ENCODE measurements around the gene STOM.
"Not testable (repeated sequence)": the region's sequence is repeated elsewhere in the genome, so short reads cannot be mapped to it uniquely, and the experiment has no call there.

STOM gene
- total RNA-seq, result 93.7 to 154 (median 135) reads per million in 4 donors

GRCh38 chr9:121369595-121370265, at the start of gene STOM:
Gene STOM (minus strand): TSS chr9:121370250. CDS start chr9:121370187, 63 bp downstream.
- DNase-seq, result peak in 4 of 5 donors; percentile 49 to 63 (median 55)

DNA sequence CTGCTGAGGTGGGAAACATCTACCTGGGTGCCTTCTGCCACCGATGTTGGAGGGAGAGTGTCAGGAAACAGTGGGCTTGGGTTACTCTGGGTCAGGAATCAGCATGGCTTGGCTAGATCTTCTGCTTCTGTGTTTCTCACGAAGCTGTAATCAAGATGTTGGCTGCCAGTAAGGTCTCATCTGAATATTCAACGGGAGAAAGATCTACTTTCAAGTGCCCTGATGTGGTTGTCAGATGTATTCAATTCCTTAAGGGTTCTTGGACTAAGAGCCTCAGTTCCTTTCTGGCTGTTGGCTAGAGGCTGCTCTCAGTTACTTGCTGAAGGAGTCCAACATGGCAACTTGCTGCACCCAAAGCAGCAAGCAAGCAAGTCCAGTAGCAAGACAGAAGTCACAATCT, 41.9 kb upstream of the STOM start:
- DNase-seq, result no peak

GRCh38 chr9:121405899-121406298, 35.8 kb upstream of the STOM start:
- no peak for DNase-seq

GRCh38 chr9:121404906-121405305, 34.9 kb upstream of the STOM start:
- no peak for DNase-seq

GRCh38 chr9:121399883-121400607, 30.0 kb upstream of the STOM start:
- peak in 1 of 5 donors; percentile 68 for DNase-seq

DNA sequence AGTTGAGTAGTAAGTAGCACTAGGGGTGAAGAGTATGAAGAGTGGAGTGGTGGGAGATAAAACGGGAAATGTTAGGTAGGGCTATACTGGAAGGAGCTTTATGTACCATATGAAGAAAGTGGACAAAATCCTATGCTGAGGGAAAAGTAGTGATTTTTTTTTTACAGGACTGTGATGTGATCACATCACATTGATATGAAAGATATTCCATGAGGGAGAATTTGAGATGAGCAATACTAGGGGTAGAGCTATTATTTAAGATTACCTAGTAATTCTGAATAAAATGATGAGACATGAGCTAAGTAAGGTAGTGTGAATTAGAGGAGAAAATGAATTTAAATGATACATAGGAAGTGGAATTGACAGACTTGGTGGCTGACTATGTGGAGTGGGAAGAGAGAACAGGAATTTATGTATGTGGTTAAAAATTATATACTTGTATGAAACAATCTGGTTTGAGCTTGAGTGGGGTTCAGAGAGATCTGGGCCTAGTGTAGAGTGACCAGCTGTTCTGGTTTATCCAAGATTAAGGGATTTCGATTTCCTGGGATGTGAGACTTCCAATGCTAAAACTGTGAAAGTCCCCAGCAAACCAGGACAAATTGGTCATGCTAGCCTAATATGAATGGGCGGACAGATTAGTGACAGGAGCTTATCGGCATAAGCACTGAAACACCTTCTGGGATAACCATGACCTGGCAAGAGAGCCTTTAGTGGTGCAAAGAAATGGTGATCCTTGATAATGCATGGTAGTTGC, 29.3 kb upstream of the STOM start:
- no peak for DNase-seq

DNA sequence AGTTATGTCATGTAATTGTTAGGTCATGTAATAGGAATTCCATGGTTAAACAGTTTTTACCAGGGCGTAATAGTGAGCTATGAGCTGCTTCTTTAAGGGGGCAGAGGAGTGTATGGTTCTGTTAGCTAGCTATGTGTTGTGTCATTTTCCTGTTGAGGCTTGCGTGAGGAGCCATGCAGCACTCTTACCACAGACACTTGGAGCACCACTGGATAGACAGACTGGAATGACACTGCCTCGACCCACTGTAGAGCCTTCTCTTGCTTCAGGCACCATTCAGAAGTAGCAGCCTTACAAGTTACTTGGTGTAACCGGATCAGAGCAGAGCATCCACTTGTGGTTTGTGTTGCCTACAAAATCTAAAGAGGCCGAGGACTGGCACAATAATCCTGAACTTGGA, 28.3 kb upstream of the STOM start:
- DNase-seq, result no peak

DNA sequence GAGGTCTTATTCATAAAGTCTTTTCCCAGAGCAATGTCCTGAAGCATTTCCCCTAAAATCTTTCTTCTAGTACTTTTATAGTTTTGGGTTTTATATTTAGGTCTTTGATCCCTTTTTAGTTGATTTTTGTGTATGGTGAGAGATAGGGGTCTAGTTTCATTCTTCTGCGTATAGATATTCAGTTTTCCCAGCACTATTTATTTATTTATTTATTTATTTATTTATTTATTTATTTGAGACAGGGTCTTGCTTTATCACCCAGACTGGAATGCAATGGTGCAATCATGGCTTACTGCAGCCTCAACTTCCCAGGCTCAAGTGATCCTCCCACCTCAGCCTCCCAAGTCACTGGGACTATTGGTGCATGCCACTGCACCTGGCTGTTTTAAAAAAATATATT, 27.2 kb upstream of the STOM start:
- not testable (repeated sequence) for DNase-seq

GRCh38 chr9:121395558-121395957, 25.5 kb upstream of the STOM start:
- DNase-seq, result no peak

DNA sequence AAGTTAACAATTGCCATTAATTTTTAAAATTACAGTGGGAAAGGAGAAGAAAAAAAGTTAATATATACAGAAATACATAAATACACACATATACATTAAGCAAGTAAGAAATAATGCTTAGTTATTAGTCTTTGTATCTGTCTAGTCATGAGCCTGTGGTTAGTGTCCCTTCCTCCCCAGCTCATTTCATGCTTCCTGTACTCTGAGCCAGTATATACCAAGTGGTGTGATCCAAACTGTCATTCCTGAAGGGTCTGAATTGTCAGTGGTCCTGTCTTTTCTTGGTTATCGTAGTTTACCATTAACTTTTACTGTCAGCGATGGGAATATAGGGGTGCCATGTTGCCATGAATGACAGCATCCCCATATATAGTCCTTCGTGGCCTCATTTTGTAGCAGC, 24.2 kb upstream of the STOM start:
- peak in 1 of 5 donors; percentile 23 for DNase-seq

- peak in 1 of 5 donors; percentile 28 for DNase-seq
These were observed 23.3 kb upstream of the STOM start for GRCh38 chr9:121393318-121393717.

DNA sequence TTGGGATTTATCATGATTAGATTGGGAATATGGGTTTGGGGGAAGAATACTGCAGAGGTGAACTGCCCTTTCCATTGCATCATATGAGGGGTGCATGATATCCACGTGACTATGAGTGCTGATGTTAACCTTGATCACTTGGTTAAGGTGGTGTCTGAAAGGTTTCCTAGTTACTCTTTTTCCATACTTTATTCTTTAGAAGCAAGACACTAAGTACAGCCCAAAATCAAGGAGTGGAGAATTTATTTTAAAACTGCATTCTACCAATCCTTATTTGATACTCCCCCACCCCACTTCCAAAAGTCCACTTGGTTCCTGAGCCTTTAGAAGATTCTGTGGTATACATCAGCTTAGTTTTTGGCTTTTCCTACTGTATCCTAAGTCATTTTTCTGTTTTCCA, 20.3 kb upstream of the STOM start:
- no peak for DNase-seq

- no peak for DNase-seq
These were observed 18.3 kb upstream of the STOM start for GRCh38 chr9:121388140-121388905.

DNA sequence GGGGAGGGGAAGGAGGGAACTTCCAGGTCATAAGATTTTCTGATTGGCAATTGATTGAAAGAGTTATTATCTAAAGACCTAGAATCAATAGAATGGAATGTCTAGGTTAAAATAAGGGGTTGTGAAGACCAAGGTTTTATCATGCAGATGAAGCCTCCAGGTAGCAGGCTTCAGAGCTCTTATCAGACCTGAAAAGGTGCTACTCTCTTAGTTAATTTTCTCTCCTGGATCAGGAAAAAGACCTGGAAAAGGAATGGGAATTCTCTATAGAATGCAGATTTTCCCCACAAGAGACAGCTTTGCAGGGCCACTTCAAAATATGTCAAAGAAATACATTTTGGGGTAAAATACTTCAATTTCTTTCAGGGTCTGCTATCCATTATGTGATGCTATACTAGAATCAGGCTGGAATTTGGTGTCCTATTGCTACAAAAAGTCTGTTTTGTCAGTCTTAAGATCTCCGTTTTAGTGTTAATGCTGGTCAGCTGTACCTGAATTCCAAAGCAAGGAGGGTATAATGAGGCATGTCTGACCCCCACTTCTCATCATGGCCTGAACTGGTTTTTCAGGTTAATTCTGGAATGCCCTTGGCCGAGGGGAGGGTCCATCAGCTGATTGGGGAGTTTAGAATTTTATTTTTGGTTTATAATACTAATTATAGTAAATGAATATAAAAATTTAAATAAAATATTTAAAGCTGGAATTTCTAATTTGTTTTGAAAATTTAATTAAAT, 16.6 kb upstream of the STOM start:
- no peak for DNase-seq

DNA sequence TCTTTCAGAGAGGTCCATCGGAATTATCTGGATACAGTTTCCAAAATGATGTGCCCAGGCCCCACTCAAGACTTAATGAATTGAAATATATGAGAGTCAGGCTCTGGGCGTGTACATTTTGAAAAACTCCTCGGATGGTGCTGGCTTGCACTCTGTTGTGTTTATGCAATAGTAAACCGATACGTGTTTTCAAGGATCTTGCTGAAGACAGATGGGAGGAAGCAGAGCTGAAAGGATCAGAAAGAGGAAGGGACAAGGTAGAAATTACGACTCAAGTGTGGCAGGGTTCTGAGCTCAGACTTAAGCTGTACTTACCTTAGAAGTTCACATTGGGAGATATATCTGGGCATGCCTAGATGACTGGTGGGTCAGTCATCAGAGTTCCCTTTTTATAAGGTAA, 13.7 kb upstream of the STOM start:
- DNase-seq, result no peak

DNA sequence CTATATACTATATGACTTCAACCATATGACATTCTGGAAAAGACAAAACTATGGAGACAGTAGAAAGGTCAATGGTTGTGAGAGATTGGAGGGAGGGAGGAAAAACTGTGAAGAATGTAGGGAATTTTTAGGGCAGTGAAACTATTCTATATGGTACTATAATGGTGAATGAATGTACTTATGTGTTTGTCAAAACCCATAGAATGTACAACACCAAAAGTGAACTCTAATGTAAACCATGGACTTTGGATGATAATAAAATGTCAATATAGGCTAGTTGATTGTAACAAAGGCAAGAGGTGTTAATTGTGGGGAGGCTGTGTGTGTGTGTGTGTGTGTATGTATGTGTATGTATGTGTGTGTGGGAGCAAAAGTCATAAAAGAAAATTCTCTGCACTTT, 10.8 kb upstream of the STOM start:
- DNase-seq, result no peak

GRCh38 chr9:121376214-121376830, 6.3 kb upstream of the STOM start:
- no peak for DNase-seq

- DNase-seq, result no peak
These were observed 3.1 kb upstream of the STOM start for GRCh38 chr9:121373011-121373729.

- no peak for DNase-seq
These were observed 2.4 kb upstream of the STOM start for GRCh38 chr9:121372239-121373010.

DNA sequence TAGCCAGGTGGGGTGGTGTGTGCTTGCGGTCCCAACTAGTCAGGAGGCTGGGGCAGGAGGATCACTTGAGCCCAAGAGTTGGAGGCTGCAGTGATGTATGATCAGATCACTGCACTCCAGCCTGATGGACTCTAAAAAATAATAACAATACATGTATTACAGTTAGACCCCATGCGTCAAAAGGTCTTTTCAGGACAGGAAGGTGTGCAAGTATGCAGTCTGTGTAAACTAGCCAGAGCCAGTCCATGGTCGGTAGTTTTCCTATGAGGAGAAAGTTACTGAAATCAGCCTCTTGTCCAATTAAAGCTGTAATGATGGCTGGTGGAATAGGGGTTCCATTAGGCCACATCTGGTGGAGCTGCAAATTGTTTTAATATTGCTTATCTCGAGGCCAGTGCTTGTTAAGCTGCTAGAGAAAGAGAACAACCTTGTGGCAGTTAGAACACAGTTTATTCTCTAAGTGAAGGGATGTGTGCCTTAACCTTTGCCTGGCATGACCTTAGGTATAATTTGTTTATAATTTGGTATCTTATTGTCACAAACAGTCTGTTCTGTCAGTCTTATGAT, 1.5 kb upstream of the STOM start:
- no peak for DNase-seq

Measured in T-helper 1 cell (primary cell).